GM21576 (cell line): ENCODE measurements around the gene CSF2RB.

ENCODE experiments used
- ATAC-seq: cut with Tn5 transposase; IDR thresholded peaks from one replicate; pipeline ENCODE4 v1.9.1; 2021; ENCODE audit warnings: mild to moderate bottlenecking, moderate library complexity; ENCODE audit not compliant: unreplicated experiment

CSF2RB gene

GRCh38 chr22:36918586-36919284 is 5.3 kb downstream of the CSF2RB start:
- ATAC-seq = no peak

- no peak for ATAC-seq
These were observed 8.1 kb downstream of the CSF2RB start for GRCh38 chr22:36921309-36922104.

GRCh38 chr22:36922105-36922608 is 8.7 kb downstream of the CSF2RB start:
- no peak for ATAC-seq

- no peak for ATAC-seq
These were observed 9.3 kb downstream of the CSF2RB start for GRCh38 chr22:36922711-36923110.

GRCh38 chr22:36923131-36923788 is 9.8 kb downstream of the CSF2RB start:
- no peak for ATAC-seq

GRCh38 chr22:36924151-36924698 is 10.8 kb downstream of the CSF2RB start:
- no peak for ATAC-seq

- ATAC-seq = no peak
These were observed 12.2 kb downstream of the CSF2RB start for GRCh38 chr22:36925388-36926290.

GRCh38 chr22:36926309-36926708 is 12.9 kb downstream of the CSF2RB start:
- ATAC-seq = no peak

- no peak for ATAC-seq
These were observed 13.4 kb downstream of the CSF2RB start for GRCh38 chr22:36926721-36927435.

- no peak for ATAC-seq
These were observed 14.2 kb downstream of the CSF2RB start for GRCh38 chr22:36927671-36928070.

GRCh38 chr22:36928196-36928595 is 14.8 kb downstream of the CSF2RB start:
- no peak for ATAC-seq

GRCh38 chr22:36928786-36929535 is 15.5 kb downstream of the CSF2RB start:
- ATAC-seq = no peak

GRCh38 chr22:36929621-36930020 is 16.2 kb downstream of the CSF2RB start:
- no peak for ATAC-seq

GRCh38 chr22:36930041-36930935 is 16.9 kb downstream of the CSF2RB start:
- no peak for ATAC-seq

- no peak for ATAC-seq
These were observed 18.0 kb downstream of the CSF2RB start for GRCh38 chr22:36931446-36931845.

GRCh38 chr22:36933629-36934417 is 20.4 kb downstream of the CSF2RB start:
- ATAC-seq = no peak
